A549 (cell line): ENCODE results near the gene FAM20C.

ENCODE experiments used
- CTCF ChIP-seq: fragments of >200 bp; sonication (Bioruptor Twin); formaldehyde crosslinking; IDR thresholded peaks from 3 replicates; pipeline ENCODE4 v1.5.1; 2016
- E2F6 ChIP-seq: IDR thresholded peaks from 2 replicates; pipeline ENCODE4 v1.6.1; 2012; ENCODE audit warnings: low read depth, borderline replicate concordance
- MAX ChIP-seq: IDR thresholded peaks from 2 replicates; pipeline ENCODE4 v1.6.1; 2012
- MAZ ChIP-seq: fragments of 150-350 bp; IDR thresholded peaks from 2 replicates; pipeline ENCODE4 v1.6.1; 2014; ENCODE audit warnings: antibody characterized with exemption, low read depth, low read length, borderline replicate concordance
- PBX3 ChIP-seq: IDR thresholded peaks from 2 replicates; pipeline ENCODE4 v1.6.1; 2012
- REST ChIP-seq: fragments of 200-600 bp; sonication (generic); IDR thresholded peaks from 2 replicates; pipeline ENCODE4 v1.6.1; 2016; ENCODE audit warnings: antibody characterized with exemption, mild to moderate bottlenecking, moderate library complexity
- SMC3 ChIP-seq: fragments of >200 bp; sonication (Bioruptor Twin); formaldehyde crosslinking; IDR thresholded peaks from 3 replicates; pipeline ENCODE4 v1.6.1; 2018; ENCODE audit warnings: inconsistent platforms

- TF ChIP-seq PBX3 = no peak
- TF ChIP-seq CTCF = no peak
- no peak for TF ChIP-seq REST
- no peak for TF ChIP-seq MAX
- no peak for TF ChIP-seq SMC3
- TF ChIP-seq MAZ = no peak
- TF ChIP-seq E2F6 = no peak
Observed at GRCh38 chr7:295155-296154, 103.1 kb downstream of the FAM20C start.
